Measurements from ENCODE around the gene RBM4. TPM values are rescaled to one million over a fixed set of nuclear protein-coding genes. Genes with fewer than 3 reads are reported as not detected.

RBM4 gene
- total and polyA plus RNA-seq, 2 of the 13 experiments (the other 11 are each of a cell fraction or from before 2014, with no cell fraction given), result 126 to 136 TPM

GRCh38 chr11:66694732-66695207 is 56.3 kb downstream of the RBM4 start (continued):
- TF ChIP-seq ZFX (CRISPR knock-in tag; IDR thresholded peaks at IDR 0.05; ENCODE audit: low read depth), result peak; percentile 72; the same call in 1 of the 2 replicates
- TF ChIP-seq FOXK1 (CRISPR knock-in tag; IDR thresholded peaks at IDR 0.05; ENCODE audit: borderline replicate concordance, low read depth), result peak; percentile 60; the same call in 1 of the 2 replicates
- no peak for TF ChIP-seq FOXK2 (IDR thresholded peaks at IDR 0.05)
- TF ChIP-seq HOXA5 (CRISPR knock-in tag; IDR thresholded peaks at IDR 0.05), result peak; percentile 46; the same call in 1 of the 2 replicates
- TF ChIP-seq STAG1 (CRISPR knock-in tag; IDR thresholded peaks at IDR 0.05), result peak; percentile 97
- TF ChIP-seq ZNF672 (CRISPR knock-in tag; IDR thresholded peaks at IDR 0.05), result no peak
- TF ChIP-seq ARID4A (CRISPR knock-in tag; IDR thresholded peaks at IDR 0.05; ENCODE audit: borderline replicate concordance), result peak; percentile 20; the same call in 1 of the 2 replicates
- TF ChIP-seq HDAC1 (CRISPR knock-in tag; IDR thresholded peaks at IDR 0.05), result peak; percentile 49; the same call in 1 of the 2 replicates
- TF ChIP-seq E2F2 (CRISPR knock-in tag; IDR thresholded peaks at IDR 0.05; ENCODE audit: borderline replicate concordance), result no peak
- 0 out of 2 replicates have a peak, but pooled peaks have one; percentile 58 for TF ChIP-seq ZSCAN31 (CRISPR knock-in tag; IDR thresholded peaks at IDR 0.05; ENCODE audit: low read depth)
- TF ChIP-seq MED1 (CRISPR knock-in tag; IDR thresholded peaks at IDR 0.05), result peak; percentile 56; the same call in 1 of the 2 replicates
- TF ChIP-seq PBX2 (CRISPR knock-in tag; IDR thresholded peaks at IDR 0.05), result no peak
- TF ChIP-seq ZNF788 (CRISPR knock-in tag; IDR thresholded peaks at IDR 0.05; ENCODE audit: borderline replicate concordance), result peak; percentile 61; the same call in 1 of the 2 replicates
- peak; percentile 38; the same call in 1 of the 2 replicates for TF ChIP-seq PAXIP1 (CRISPR knock-in tag; conservative IDR thresholded peaks at IDR 0.05)
- TF ChIP-seq ATF7 (IDR thresholded peaks at IDR 0.05), result no peak
- TF ChIP-seq ATF7 (CRISPR knock-in tag; IDR thresholded peaks at IDR 0.05), result 0 out of 2 replicates have a peak, but pooled peaks have one; percentile 28
- TF ChIP-seq SOX13 (IDR thresholded peaks at IDR 0.05), result no peak
- peak in 1 of 2 experiments; percentile 30; a peak in 1 of 4 replicates for TF ChIP-seq SOX13 (CRISPR knock-in tag; conservative IDR thresholded peaks at IDR 0.05 in 1 of 2, IDR thresholded peaks at IDR 0.05 in 1 of 2)
- peak; percentile 38; the same call in 1 of the 2 replicates for TF ChIP-seq ZSCAN25 (CRISPR knock-in tag; IDR thresholded peaks at IDR 0.05)
- 0 out of 2 replicates have a peak, but pooled peaks have one; percentile 19 for TF ChIP-seq NFYC (CRISPR knock-in tag; IDR thresholded peaks at IDR 0.05)

Measured in HepG2 (cell line).